ENCODE measurements around the gene MINPP1.
"Not testable (repeated sequence)": the region's sequence is repeated elsewhere in the genome, so short reads cannot be mapped to it uniquely, and the experiment has no call there.

MINPP1 gene

DNA sequence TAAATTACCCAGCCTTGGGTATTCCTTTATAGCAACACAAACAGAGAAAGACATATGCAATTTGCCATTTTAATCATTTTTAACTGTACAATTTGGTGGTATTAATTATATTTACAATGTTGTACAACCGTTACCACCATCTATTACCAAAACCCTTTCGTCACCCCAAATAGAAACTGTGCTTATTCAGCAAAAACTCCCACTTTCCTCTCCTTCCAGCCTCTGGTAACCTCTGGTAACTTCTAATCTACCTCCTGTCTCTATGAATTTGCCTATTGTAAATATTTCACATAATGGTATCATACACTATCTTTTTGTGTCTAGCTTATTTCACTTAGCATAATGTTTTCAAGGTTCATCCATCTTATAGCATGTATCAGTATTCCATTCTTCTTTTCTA lies 12.2 kb upstream of the MINPP1 start:
- not testable (repeated sequence) for H3K9me2 ChIP-seq (ENCODE audit: low read depth, low read length); H3K4me2 ChIP-seq (ENCODE audit: low read length); H2AFZ ChIP-seq (ENCODE audit: low read length); H3K27me3 ChIP-seq (ENCODE audit: insufficient read depth, low read length); H3F3A ChIP-seq (ENCODE audit: insufficient read depth, low read length); H3K9ac ChIP-seq (ENCODE audit: low read length); H4K20me1 ChIP-seq (ENCODE audit: insufficient read depth, low read length); H3K36me3 ChIP-seq (ENCODE audit: insufficient read depth, low read length); H3K4me3 ChIP-seq (ENCODE audit: low read depth, low read length, poor library complexity, severe bottlenecking); H3K9me3 ChIP-seq (ENCODE audit: low read length); H3K4me1 ChIP-seq (ENCODE audit: insufficient read depth, low read length, severe bottlenecking); H3K79me2 ChIP-seq (ENCODE audit: insufficient read depth, low read length); H3K27ac ChIP-seq (ENCODE audit: low read depth, low read length, poor library complexity, severe bottlenecking)

DNA sequence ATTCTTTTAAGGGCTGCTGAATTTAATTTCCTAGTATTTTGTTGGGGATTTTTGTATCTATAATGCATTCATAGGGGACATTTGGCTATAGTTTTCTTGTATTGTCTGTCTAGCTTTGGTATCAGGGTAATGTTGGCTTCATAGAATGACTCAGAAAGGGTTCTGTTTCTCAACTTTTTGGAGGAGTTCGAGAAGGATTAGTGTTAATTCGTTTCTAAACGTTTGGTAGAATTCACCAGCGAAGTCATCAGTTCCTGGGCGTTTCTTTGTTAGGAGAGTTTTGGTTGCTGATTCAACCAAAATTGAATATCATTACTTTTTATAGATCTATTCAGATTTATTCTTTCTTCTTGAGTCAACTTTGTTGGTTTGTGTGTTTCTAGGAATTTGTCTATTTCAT lies 9.2 kb upstream of the MINPP1 start:
- H3K9me2 ChIP-seq (ENCODE audit: low read depth, low read length); H3K79me2 ChIP-seq (ENCODE audit: insufficient read depth, low read length); H3K27ac ChIP-seq (ENCODE audit: low read depth, low read length, poor library complexity, severe bottlenecking); H3K9me3 ChIP-seq (ENCODE audit: low read length); H3K4me2 ChIP-seq (ENCODE audit: low read length); H3F3A ChIP-seq (ENCODE audit: insufficient read depth, low read length); H3K9ac ChIP-seq (ENCODE audit: low read length); H4K20me1 ChIP-seq (ENCODE audit: insufficient read depth, low read length); H2AFZ ChIP-seq (ENCODE audit: low read length); H3K27me3 ChIP-seq (ENCODE audit: insufficient read depth, low read length); H3K36me3 ChIP-seq (ENCODE audit: insufficient read depth, low read length); H3K4me1 ChIP-seq (ENCODE audit: insufficient read depth, low read length, severe bottlenecking); H3K4me3 ChIP-seq (ENCODE audit: low read depth, low read length, poor library complexity, severe bottlenecking): not testable (repeated sequence)

DNA sequence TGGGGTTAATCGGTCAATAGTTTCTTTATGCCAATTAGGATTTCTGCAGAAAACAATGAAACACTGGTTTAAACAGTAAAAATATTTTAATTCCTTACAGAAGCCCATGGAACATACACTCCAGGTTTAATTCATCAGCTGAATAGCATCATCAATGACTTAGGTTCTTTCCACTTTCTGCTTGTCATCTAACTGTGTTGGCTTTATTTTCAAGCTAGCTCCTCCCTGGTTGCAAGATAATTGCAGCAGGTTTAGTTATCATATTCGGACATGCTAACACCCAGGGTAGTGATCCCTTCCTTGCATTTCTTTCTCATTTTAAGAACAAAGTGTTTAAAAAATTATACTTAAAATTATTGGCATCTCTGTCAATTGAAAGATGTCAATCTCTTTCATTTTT lies 7.3 kb upstream of the MINPP1 start:
- not testable (repeated sequence) for H3K27ac ChIP-seq (ENCODE audit: low read depth, low read length, poor library complexity, severe bottlenecking); H3K9me2 ChIP-seq (ENCODE audit: low read depth, low read length); H3K4me2 ChIP-seq (ENCODE audit: low read length); H3K4me1 ChIP-seq (ENCODE audit: insufficient read depth, low read length, severe bottlenecking); H3F3A ChIP-seq (ENCODE audit: insufficient read depth, low read length); H3K27me3 ChIP-seq (ENCODE audit: insufficient read depth, low read length); H3K79me2 ChIP-seq (ENCODE audit: insufficient read depth, low read length); H3K4me3 ChIP-seq (ENCODE audit: low read depth, low read length, poor library complexity, severe bottlenecking); H3K36me3 ChIP-seq (ENCODE audit: insufficient read depth, low read length); H4K20me1 ChIP-seq (ENCODE audit: insufficient read depth, low read length); H2AFZ ChIP-seq (ENCODE audit: low read length); H3K9me3 ChIP-seq (ENCODE audit: low read length); H3K9ac ChIP-seq (ENCODE audit: low read length)

DNA sequence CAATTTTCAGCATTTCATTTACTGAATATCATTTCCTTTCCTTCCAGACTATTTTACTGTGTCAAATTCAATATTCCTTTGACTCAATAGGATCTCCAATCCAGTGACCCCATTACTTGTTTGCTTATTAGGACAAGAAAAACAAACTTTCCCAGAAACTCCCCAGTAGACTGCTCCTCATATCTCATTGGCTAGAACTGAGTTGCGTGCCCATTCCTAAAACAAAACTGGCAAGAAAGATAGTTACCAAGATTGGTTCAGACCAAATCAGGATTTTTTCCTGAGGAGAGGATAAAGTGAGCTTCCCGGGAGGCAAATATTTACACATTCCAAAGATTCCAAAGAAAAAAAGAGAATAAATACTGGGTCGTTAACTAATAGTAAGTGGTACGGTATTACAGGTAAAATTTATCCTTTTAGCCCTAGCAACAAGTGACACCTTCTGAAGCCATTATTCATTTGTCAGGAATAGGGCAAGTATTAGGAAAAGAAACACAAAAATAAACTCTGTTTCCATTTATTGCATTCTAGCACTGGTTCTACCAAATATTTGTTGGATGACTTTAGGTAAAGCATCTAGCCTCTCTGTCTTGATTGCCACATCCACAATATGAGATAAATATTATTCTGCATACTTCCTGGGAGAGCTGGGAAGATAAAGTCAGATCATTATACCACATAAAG lies 6.4 kb upstream of the MINPP1 start:
- H3F3A ChIP-seq (ENCODE audit: insufficient read depth, low read length); H3K9me3 ChIP-seq (ENCODE audit: low read length); H3K27ac ChIP-seq (ENCODE audit: low read depth, low read length, poor library complexity, severe bottlenecking); H3K27me3 ChIP-seq (ENCODE audit: insufficient read depth, low read length); H3K9ac ChIP-seq (ENCODE audit: low read length); H3K4me2 ChIP-seq (ENCODE audit: low read length); H4K20me1 ChIP-seq (ENCODE audit: insufficient read depth, low read length); H2AFZ ChIP-seq (ENCODE audit: low read length); H3K79me2 ChIP-seq (ENCODE audit: insufficient read depth, low read length); H3K36me3 ChIP-seq (ENCODE audit: insufficient read depth, low read length); H3K4me3 ChIP-seq (ENCODE audit: low read depth, low read length, poor library complexity, severe bottlenecking); H3K9me2 ChIP-seq (ENCODE audit: low read depth, low read length); H3K4me1 ChIP-seq (ENCODE audit: insufficient read depth, low read length, severe bottlenecking): not testable (repeated sequence)

DNA sequence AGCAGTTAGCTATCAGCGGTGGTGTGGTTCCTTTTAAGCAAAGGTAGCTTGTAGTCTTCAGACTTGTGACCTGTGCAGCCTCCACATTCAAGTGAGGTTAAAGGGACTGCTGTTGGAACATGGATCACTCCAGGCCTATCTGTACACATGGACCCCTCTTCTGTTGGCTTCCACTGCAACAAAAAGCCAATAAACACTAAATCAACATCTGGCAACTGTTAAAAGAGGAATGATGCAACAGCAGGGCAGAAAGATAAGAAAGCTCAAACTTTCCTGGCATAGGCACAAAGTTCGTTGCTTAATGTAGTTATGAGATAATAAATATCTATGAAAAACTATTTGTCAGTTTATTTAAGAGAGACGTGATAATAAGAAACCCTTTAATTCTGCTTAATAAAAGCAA lies 4.0 kb upstream of the MINPP1 start:
- Histone ChIP-seq H3K27ac (ENCODE audit: low read depth, low read length, poor library complexity, severe bottlenecking) (no peak overlapping the region), H3K36me3 (ENCODE audit: insufficient read depth, low read length) (no peaks in the 10 kb centered on the region), H3F3A (ENCODE audit: insufficient read depth, low read length) (0 out of 2 replicates have a peak, but pooled peaks cover 2% of the 10 kb centered on the region), H4K20me1 (ENCODE audit: insufficient read depth, low read length) (no peaks in the 10 kb centered on the region), H2AFZ (ENCODE audit: low read length) (no peak overlapping the region), H3K79me2 (ENCODE audit: insufficient read depth, low read length) (no peaks in the 10 kb centered on the region), H3K9me3 (ENCODE audit: low read length) (no peaks in the 10 kb centered on the region), H3K4me3 (ENCODE audit: low read depth, low read length, poor library complexity, severe bottlenecking) (no peak overlapping the region), H3K9ac (ENCODE audit: low read length) (no peak overlapping the region), H3K27me3 (ENCODE audit: insufficient read depth, low read length) (no peaks in the 10 kb centered on the region), H3K9me2 (ENCODE audit: low read depth, low read length) (no peaks in the 10 kb centered on the region), H3K4me1 (ENCODE audit: insufficient read depth, low read length, severe bottlenecking) (peaks cover 10% of the 10 kb centered on the region), H3K4me2 (ENCODE audit: low read length) (no peak overlapping the region)
- TF ChIP-seq, protein P1, sequence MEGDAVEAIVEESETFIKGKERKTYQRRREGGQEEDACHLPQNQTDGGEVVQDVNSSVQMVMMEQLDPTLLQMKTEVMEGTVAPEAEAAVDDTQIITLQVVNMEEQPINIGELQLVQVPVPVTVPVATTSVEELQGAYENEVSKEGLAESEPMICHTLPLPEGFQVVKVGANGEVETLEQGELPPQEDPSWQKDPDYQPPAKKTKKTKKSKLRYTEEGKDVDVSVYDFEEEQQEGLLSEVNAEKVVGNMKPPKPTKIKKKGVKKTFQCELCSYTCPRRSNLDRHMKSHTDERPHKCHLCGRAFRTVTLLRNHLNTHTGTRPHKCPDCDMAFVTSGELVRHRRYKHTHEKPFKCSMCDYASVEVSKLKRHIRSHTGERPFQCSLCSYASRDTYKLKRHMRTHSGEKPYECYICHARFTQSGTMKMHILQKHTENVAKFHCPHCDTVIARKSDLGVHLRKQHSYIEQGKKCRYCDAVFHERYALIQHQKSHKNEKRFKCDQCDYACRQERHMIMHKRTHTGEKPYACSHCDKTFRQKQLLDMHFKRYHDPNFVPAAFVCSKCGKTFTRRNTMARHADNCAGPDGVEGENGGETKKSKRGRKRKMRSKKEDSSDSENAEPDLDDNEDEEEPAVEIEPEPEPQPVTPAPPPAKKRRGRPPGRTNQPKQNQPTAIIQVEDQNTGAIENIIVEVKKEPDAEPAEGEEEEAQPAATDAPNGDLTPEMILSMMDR (IDR thresholded peaks at IDR 0.05; ENCODE audit: low read length), result no peak
- no peak for TF ChIP-seq EZH2 (IDR thresholded peaks at IDR 0.05; ENCODE audit: borderline replicate concordance, low read length)
